K562 (cell line): ENCODE data around the gene SEMA6D. TPM values are rescaled to one million over a fixed set of nuclear protein-coding genes. Genes with fewer than 3 reads are reported as not detected.

Experiments
- BACH1 ChIP-seq: fragments of 200-800 bp; sonication (Bioruptor generic); IDR thresholded peaks from 2 replicates; pipeline ENCODE4 v1.6.1; 2016; ENCODE audit warnings: missing genetic modification characterization, missing compliant biosample characterization
- TRIM24 ChIP-seq, 2 experiments: fragments of 450-650 bp; IDR thresholded peaks; 2 replicates each; pipeline ENCODE4 v1.6.1; 2016
- ZBTB5 ChIP-seq: fragments of 450-650 bp; IDR thresholded peaks from 2 replicates; pipeline ENCODE4 v1.6.1; 2017; ENCODE audit warnings: antibody characterized with exemption
- ZBTB8A ChIP-seq: fragments of 450-650 bp; IDR thresholded peaks from 2 replicates; pipeline ENCODE4 v1.6.1; 2018; ENCODE audit warnings: mild to moderate bottlenecking, moderate library complexity; ENCODE audit not compliant: partially characterized antibody
- ZNF140 ChIP-seq: fragments of 250-450 bp; sonication (Bioruptor Pico); IDR thresholded peaks from 2 replicates; pipeline ENCODE4 v1.8.0; 2021; ENCODE audit warnings: moderate library complexity, mild to moderate bottlenecking, inconsistent platforms
- ZNF551 ChIP-seq: fragments of 250-450 bp; sonication (Bioruptor Pico); IDR thresholded peaks from 2 replicates; pipeline ENCODE4 v1.5.0; 2021; ENCODE audit warnings: mild to moderate bottlenecking, moderate library complexity
- ZNF830 ChIP-seq: fragments of 250-450 bp; sonication (Bioruptor Pico); IDR thresholded peaks from 2 replicates; pipeline ENCODE4 v1.5.0; 2021; ENCODE audit warnings: mild to moderate bottlenecking
- polyA plus RNA-seq, 8 experiments: library from polyadenylated mRNA; depleted of rRNA in 4 of 8; stranded (reverse) in 5 of 8; unstranded in 3 of 8; fragments of >200 nt; fragmentation: Nextera tagmentation in 2 of 8; fragmentation: Illumina TruSeq in 1 of 8; extraction: Ambion mirVana in 2 of 8; extraction: Trizol in 1 of 8; gene quantifications; 2 replicates each; pipeline versions ENCODE4 v1.2.1 to v1.2.3, GENCODE V29; 2011 to 2014; ENCODE audit warnings: inconsistent platforms in 1 of 8, missing spikeins in 1 of 8
- total RNA-seq, 7 experiments: library from RNA; depleted of rRNA in 6 of 7; stranded (reverse); fragments of >200 nt in 6 of 7; fragmentation: Illumina TruSeq in 2 of 7; extraction: Trizol in 2 of 7; gene quantifications; 2 replicates each; pipeline versions ENCODE4 v1.2.1 to v1.2.3, GENCODE V29; 2011 to 2021; ENCODE audit warnings: low replicate concordance in 1 of 7
- TF ChIP-seq, protein P1 (sequence below): sonication (generic); formaldehyde crosslinking; IDR thresholded peaks from 2 replicates; pipeline ENCODE4 v1.8.1; 2023; ENCODE audit warnings: mild to moderate bottlenecking, missing genetic modification reagents
- TF ChIP-seq, protein P2 (sequence below): fragments of 250-450 bp; sonication (Bioruptor Pico); IDR thresholded peaks from 2 replicates; pipeline ENCODE4 v1.8.0; 2022; ENCODE audit warnings: inconsistent platforms, mild to moderate bottlenecking, moderate library complexity, borderline replicate concordance

Gene SEMA6D
- total and polyA plus RNA-seq, 9 of the 15 experiments (the other 6 are each of a cell fraction or from before 2014, with no cell fraction given) = not detected

DNA sequence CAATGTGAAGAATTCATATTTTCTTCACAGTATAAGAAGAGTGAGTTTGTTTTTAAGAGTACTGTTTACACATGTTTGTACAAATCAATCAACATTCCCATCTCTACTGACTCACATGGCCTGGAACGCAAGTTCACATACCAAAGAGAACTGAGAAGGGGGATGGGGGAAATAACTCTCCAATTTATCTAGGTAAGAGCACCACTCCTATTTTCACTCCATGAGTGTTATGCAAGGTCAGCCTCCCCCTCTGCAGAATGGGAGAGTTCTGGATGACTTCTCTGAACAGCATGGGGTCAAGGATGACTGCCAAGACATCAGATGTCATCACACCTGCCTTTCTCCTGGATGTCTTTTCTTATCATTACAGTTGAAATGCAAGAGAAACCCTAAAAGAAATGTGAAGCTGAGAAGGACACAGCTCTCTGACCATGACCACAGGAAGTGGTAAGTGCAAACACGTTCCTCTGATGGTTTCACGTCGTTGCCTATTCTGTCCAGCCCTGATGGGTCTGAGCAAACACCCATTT is 95.2 kb downstream of the SEMA6D start (continued):
- TF ChIP-seq ZBTB8A (no peak), ZBTB5 (no peak), ZNF140 (CRISPR knock-in tag) (no peak), ZNF551 (CRISPR knock-in tag) (no peak), TRIM24 (IDR thresholded peaks at IDR 0.05) (no peak), ZNF830 (CRISPR knock-in tag) (no peak), BACH1 (tag) (no peak)
- TF ChIP-seq, protein P1, sequence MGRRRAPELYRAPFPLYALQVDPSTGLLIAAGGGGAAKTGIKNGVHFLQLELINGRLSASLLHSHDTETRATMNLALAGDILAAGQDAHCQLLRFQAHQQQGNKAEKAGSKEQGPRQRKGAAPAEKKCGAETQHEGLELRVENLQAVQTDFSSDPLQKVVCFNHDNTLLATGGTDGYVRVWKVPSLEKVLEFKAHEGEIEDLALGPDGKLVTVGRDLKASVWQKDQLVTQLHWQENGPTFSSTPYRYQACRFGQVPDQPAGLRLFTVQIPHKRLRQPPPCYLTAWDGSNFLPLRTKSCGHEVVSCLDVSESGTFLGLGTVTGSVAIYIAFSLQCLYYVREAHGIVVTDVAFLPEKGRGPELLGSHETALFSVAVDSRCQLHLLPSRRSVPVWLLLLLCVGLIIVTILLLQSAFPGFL (CRISPR knock-in tag) = no peak
- TF ChIP-seq, protein P2, sequence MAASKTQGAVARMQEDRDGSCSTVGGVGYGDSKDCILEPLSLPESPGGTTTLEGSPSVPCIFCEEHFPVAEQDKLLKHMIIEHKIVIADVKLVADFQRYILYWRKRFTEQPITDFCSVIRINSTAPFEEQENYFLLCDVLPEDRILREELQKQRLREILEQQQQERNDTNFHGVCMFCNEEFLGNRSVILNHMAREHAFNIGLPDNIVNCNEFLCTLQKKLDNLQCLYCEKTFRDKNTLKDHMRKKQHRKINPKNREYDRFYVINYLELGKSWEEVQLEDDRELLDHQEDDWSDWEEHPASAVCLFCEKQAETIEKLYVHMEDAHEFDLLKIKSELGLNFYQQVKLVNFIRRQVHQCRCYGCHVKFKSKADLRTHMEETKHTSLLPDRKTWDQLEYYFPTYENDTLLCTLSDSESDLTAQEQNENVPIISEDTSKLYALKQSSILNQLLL (CRISPR knock-in tag) = no peak
